GF-D8 (cell line): ENCODE measurements around the gene MAP3K3.

Experiments used
- DNase-seq: peaks from one replicate; lab custom pipeline; 2025; lab: John Stamatoyannopoulos, UW

Gene MAP3K3

DNA sequence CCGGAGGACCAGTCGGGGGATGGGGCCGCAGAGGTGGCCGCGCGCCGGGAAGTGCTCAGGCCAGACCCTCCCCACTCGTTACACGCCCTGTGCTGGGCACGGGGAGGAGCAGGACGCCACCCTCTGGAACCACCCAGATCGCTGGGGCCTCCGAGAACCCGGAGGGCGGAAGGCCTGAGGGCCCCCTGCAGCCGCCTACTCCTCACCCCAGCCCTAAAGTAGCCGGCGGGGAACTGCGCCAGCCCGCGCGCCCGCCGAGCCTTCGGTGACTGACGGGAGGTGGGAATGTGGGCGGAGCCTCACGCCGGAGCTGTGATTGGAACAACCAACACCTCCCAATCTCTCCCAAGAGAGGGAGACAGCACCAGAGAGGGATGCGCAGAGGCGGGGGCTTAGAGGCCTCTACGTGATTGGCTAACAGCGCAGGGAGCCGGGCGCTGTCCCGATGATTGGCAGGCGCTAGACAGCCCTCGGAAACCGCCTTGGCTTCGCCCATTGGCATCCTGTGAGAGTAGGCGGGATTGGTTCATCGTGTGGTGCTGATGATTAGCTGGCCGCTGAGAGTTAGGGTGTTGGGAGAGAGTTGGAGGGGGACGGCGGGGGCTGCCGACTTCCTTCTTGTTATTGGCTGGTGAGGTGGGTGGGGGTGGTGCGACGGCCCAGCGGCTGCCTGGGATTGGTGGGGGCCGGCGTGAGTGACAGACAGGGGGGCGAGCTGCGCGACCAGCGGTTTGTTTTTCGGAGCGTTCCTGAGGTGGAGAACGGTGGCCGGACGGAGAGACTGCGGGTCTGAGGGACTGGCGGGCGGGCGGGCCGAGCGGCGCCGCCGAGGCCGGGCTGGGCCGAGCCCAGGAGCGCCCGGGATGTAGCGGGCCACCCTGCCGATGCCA is at the start of gene MAP3K3:
TSS of gene MAP3K3 (plus strand) at position 734 of the 890 bp plus-strand sequence. CDS start 343 bp downstream, outside the sequence.
- DNase-seq, result peak; percentile 99

DNA sequence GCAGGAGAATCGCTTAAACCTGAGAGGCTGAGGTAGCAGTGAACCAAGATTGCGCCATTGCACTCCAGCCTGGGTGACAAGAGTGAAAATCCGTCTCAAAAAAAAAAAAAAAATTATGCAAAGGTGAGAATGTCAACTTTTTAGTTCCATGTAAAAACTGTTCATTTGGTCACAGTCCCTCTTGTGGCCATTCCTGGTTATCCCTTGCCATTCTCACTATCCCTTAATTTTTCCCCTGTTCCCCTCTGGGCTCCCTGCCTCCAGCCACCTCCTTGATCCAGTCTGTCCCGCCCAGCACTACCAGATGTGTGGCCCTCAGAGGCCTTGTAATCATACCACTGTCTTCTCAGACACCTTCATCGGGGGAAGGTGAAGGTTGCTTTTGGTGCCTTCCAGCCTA is 48.6 kb upstream of the MAP3K3 start:
- no peak for DNase-seq

DNA sequence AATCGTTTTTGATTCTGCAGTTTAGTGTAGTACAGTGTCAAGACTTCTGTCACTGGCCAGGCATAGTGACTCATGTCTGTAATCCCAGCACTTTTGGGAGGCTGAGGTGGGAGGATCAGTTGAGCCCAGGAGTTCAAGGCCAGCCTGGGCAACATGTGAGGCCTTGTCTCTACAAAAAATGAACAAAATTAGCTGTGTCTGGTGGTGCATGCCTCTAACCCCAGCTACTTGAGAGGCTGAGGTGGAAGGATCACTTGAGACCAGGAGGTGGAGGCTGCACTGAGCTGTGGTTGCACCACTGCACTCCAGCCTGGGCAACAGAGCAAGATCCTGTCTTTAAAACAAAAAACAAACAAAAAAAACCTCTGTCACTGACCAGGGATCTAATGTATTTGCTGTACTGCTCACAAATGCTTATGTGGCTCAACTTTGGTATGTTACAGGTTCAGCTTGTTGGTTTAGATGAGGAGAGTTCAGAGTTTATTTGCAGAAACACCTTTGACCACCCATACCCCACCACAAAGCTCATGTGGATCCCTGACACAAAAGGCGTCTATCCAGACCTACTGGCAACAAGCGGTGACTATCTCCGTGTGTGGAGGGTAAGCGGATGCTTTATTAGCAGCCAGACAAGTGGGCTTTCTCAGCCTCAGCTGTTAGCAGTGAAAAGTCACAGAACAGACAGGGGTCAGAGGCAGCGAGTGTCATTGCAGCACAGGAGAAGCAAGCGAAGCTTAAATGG is 44.0 kb upstream of the MAP3K3 start:
- no peak for DNase-seq

DNA sequence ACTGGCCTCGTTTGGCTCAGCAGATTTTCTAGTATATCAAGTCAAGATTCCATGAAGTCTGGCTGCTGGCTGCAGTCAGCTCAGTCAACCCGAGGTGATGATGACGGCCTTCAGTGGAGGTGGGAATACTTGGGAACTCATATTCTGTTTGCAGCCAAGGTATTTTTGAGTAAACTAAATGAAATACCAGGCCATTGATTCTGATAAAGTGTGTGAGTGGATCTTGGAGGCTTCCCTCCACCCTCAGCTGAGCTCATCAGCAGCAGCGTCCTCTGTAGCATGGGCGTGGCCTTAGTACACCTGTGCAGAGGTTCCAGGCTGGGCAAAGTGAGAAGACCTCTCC is 43.5 kb upstream of the MAP3K3 start:
- no peak for DNase-seq

DNA sequence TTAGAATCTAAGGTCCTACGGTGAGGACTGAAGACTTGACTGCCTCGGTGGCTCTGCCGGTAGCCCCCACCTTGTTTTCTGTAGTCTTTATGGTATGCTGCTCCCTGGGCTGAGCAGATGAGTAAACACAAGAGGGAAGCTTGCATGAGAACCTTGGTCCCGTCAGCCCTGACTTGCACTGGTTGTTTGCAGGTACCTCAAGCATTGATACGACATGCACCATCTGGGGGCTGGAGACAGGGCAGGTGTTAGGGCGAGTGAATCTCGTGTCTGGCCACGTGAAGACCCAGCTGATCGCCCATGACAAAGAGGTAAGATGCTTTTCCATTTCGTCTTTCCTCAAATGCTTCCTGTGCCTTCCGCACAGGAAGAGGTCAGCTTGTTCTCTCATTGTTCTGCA is 42.6 kb upstream of the MAP3K3 start:
- no peak for DNase-seq

DNA sequence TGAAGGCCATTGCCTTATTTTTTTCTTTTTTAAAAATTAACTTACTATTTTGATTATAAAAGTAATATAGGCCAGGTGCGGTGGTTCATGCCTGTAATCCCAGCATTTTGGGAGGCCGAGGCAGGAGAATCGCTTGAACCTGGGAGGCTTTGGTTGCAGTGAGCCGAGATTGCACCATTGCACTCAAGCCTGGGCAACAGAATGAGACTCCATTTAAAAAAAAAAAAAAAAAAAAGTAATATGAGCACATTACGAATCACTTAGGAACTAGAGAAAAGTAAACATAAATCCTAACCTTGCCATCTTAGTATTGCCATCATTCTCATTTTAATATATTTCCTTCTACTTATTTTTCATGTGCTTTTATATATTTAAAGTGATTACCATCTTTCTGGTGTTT is 34.4 kb upstream of the MAP3K3 start:
- DNase-seq, result no peak

DNA sequence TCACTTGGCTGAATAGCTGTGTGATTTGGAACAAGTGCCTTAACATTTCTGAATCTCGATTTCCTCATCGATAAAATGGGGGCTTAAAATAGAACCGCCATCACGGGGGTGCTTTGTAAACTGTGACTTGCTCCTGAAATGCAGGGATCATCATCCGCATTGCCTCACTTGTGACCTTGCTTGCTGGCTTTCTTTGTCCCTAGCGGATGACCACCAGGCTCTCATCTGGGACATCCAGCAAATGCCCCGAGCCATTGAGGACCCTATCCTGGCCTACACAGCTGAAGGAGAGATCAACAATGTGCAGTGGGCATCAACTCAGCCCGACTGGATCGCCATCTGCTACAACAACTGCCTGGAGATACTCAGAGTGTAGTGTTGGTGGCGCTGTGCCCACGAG is 33.4 kb upstream of the MAP3K3 start:
- no peak for DNase-seq

DNA sequence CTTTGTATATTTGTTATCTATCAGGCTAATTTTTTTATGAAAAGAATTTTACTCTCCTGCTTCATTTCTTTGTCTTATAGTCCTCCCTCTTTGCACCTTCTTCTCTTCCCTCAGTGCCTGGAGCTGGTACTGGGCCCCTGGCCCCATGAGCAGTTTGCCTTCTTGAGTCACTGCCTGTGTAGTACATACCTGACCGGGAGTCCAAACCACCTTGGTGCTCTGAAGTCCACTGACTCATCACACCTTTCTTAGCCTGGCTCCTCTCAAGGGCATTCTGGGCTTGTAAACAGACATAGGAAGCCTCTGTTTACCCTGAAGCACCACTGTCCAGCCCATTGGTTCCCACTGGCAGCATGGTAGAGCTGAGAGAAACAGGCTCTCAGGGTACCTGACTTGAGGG is 32.6 kb upstream of the MAP3K3 start:
- no peak for DNase-seq

DNA sequence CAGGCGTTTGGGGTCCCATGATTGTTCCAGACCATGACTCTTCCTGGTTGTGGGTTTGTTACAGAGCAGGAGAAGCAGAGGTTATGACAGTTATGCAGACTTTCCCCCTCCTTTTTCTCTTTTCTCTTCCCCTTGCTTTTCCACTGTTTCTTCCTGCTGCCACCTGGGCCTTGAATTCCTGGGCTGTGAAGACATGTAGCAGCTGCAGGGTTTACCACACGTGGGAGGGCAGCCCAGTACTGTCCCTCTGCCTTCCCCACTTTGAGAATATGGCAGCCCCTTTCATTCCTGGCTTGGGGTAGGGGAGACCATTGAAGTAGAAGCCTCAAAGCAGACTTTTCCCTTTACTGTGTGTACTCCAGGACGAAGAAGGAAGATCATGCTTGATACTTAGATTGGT is 29.4 kb upstream of the MAP3K3 start:
- DNase-seq, result no peak

DNA sequence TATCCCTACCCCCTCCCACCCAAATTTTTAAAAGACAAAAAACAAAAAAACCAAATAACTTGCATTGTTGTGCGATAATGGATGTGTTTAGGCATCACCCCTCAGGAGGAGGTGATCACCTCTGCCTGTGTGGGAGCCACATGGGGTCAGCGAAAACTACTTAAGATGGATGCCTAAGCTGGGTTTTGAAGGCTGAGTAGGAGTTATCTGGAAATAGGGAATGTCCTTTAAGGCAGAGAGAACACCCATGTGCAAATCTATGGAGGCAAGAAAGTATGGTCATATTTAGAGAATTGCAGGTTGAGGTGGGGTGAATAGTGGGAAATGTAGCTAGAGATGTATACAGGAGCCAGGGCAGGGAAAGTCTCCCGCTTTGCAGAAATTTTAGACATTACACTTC is 27.1 kb upstream of the MAP3K3 start:
- DNase-seq, result no peak

DNA sequence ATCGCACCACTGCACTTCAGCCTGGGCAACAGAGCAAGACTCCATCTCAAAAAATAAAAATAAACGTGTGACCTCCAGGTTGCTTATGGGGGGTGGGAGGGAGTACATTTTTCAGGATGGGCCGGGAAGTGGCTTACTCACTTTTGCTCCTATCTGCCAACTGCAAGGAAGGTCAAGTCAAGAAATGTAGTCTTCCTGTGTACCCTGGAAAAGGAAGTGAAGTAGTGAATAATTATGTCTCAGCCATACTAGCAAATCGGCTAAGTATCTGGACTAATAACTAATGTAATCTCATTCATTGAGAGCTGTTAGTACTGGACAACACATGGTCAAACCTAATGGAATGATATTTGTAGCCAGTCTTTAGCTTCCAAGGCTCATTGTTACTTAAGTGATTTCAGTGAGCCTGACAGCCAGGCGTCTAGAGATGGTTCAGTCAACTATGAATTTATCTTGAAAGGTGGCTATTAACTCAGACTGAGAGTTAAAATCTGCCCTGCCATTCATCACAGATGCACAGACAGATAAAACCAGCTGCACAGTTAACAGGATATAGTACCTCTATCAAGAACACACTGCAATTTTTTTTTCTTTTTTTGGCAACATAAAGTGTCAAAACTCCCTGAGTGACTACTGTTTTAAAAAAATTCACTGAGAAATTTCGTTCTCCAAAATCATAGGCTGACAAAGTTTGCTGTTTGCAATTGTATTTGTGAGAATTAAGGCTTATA is 25.2 kb upstream of the MAP3K3 start:
- no peak for DNase-seq

DNA sequence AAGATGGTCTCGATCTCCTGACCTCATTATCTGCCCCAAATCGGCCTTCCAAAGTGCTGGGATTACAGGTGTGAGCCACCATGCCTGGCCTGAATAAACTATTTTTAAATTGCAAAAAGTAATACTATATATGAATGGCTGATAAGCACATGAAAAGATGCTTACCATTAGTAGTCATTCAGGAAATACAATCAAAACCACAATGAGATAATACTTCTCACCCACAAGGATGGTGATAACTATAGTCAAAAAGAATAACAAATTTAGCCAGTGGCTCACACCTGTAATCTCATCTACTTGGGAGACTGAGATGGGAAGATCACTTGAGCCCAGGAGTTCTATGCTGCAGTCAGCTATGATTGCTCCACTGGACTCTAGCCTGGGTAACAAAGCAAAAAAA is 23.9 kb upstream of the MAP3K3 start:
- DNase-seq, result no peak

DNA sequence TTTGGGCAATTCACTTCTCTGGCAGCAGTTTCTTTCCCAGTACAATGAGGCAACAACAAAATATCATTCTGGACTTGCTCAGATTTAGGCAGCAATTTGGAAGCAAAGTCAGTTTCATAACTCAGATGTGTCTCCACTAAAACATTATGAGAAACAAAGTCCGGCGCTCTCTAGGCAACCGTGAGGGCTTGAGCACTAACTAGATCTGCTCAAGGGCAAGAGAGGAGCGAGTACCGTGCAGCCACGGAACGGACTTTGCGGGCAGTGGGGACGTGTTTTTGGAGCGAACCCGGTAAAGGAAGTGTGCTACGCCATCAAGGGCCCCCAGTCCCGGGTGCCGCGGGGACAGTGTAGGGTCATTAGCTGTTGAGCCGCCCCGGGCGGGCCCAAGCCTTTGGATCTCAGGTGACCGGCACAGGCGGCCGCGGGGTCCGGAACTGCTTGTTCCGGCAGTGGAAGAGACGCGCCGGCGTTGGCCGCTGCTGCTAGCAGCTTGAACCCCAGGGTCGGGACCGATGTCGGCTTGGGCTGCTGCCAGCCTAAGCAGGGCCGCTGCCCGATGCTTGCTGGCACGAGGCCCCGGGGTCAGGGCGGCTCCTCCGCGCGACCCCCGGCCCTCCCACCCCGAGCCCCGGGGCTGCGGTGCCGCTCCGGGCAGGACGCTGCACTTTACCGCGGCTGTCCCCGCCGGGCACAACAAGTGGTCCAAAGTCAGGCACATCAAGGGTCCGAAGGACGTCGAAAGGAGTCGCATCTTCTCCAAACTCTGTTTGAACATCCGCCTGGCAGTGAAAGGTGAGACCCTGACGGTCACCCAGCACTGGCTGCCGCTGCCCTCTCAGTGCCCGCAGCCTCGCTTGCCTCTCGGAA is 21.4 kb upstream of the MAP3K3 start, which contains the start of gene TACO1:
TSS of gene TACO1 (plus strand) at position 327 of the 870 bp plus-strand sequence. CDS start at position 516, 189 bp downstream.
- peak; percentile 49 for DNase-seq

DNA sequence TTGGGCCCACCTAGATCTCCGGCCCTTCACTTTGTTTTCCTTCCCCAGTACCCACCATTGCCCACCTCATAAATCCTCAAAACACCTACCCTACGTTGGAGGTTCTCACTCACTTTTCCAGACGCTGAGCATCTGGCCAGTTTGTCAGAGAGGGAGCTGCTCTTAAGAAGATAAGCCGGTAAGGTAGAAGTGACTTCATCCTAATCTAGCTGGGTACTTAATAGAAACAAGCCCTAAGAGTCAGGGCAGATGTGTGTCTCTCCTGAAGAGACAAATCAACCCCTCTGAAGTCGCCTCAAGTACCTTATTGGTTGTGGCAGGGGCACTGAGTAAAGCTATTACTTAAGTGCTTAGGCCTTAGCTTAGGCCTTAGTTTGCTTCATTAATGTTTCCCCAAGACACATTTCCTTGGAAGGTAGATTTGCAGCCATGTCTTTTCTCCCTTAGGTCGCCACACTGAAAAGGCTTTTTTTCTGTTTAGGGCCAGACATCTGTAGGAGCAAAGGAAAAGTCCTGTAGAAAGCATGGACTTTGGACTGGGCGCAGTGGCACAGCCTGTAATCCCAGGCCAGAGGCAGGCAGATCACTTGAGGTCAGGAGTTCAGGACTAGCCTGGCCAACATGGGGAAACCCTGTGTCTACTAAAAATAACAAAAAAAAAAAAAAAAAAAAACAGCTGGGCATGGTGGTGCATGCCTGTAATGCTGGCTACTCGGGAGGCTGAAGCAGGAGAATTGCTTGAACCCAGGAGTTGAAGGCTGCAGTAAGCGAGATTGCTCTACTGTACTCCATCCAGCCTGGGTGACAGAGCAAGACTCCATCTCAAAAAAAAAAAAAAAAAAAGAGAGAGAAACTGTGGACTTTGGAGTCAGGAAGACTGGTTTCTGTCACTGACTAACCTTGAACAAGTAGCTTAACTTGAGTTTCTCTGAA is 20.5 kb upstream of the MAP3K3 start:
- no peak for DNase-seq

DNA sequence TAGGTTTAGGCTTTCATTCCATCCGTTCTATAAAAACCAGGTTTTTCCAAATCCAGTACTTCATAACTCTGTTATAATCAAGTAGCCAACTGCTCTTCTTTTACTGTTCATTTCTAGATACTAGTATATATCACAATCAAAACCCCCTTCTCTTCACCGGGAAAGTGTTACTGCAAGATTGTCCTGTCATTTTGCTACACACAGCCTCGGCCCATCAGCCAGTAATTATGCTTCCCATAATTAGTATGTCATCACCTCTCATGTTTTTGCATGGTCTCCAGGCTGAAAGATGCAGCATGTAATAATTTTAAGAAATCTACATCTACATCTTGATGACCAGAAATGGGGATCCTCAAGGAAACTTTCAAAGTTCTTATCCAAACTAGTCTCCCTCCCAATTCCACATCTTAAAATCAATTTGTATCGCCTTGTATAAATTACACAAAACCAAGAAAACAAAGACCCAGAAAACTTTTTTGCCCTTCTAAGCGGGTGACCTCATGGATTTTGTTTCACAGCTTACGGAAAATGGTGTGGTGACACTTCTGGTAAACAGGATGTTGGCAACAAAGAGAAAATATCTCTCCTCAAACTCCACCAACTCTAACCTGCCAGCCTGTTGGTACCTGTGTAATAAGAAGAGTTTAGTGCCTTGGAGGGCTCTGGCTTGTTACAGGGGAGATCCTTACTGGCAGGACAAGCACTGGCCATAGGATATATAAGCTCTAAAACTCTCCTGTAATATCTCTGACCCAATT is 12.2 kb upstream of the MAP3K3 start:
- DNase-seq, result no peak

DNA sequence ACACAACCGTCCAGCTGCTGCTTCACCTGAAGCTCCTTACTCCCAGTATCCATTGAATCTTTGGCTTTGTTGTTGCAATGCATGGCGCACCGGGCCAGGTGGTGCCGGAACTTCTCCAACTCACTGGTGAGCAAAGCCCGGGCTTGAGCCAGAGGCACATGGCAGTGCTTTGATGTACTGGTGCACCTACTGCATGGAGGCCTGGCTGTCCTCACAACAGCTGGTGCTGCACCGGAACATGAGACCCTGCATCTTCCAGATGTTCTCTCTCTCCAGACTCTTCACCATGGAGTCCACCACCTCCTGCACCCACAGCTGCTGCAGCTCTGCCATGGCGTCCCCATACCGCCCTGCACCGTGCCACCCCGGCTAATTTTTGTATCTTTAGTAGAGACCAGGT is 11.4 kb upstream of the MAP3K3 start:
- no peak for DNase-seq

DNA sequence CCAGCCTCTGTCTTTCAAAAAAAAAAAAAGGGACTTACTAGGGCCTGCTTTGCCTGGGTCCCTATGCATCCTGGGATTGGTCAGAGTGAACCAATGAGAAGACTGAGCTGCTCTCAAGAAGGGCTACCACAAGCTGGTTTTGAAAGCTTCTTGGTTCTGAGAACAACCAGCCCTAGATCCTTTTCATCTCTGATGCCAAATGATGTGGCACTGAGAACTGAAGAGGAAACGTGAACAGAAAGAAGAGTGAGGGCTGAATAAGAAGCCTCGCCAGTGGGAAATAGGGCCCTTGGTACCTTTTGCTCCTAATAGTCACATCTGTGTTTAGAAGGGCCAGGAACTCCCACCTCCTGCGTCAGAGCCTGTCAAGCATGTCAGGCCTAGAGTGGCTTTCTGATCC is 10.9 kb upstream of the MAP3K3 start:
- DNase-seq, result no peak

DNA sequence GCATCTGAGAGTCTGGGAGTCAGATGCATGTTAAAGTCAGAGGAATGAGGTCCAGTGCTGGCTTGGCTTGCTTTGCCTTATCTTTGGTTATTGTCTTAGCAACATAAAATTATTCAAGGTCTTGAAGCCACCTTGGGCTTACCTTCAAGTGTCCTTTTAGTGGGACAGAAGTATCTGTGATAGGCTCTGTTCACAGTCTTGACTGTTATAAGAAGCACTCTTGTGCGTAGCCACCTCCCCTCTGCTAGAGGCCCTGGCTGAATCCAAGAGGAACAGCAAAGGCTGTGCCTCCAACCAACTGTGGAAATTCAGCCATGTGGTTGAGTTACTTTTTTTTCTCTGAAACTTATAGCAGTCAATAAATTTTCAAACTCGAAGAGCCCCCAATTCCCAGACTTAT is 8.6 kb upstream of the MAP3K3 start:
- DNase-seq, result no peak

DNA sequence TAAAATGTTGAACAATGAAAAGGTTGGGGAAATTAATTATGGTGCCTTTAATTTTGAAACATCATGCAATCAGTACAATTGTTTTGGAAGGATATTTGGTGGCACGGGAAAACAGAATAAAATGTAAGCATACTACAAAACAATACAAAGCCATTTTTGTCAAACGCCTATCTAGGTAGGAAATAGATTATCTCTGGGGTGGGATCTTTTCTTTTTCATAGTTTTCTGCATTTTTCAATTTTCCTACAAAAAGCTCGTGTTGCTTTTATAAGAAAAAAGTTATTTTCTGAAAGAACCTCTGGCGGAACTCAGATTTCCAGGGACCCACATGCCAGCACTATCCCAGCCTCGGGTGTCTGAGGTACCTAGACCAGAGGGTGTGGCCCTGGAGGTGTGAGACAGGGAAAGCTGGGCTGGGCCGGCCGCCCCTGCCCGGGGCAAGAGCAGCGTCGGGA is 961 bp upstream of the MAP3K3 start:
- no peak for DNase-seq
